Gastroesophageal sphincter (tissue), 3 donors: ENCODE measurements around the gene RALGPS1.

Experiments used
- CTCF ChIP-seq, 4 experiments: fragments of 200-600 bp in 2 of 4; fragments of 450-650 bp in 2 of 4; sonication (generic) in 1 of 4; IDR thresholded peaks; one replicate each; pipeline ENCODE4 v1.5.1; 2017 to 2019; ENCODE audit warnings: antibody characterized with exemption in 4 of 4, mild to moderate bottlenecking in 2 of 4, moderate library complexity in 2 of 4
- POLR2A ChIP-seq, 2 donors: fragments of 450-650 bp; IDR thresholded peaks; one replicate each; pipeline ENCODE4 v1.6.1; 2017; ENCODE audit warnings: antibody characterized with exemption in 2 of 2, mild to moderate bottlenecking in 2 of 2, moderate library complexity in 1 of 2
- POLR2AphosphoS5 ChIP-seq: sonication (generic); formaldehyde crosslinking; IDR thresholded peaks from one replicate; pipeline ENCODE4 v1.6.1; 2017; ENCODE audit warnings: antibody characterized with exemption

- TF ChIP-seq CTCF (IDR thresholded peaks at IDR 0.05) (no peak), POLR2A (IDR thresholded peaks at IDR 0.05) (no peak), POLR2AphosphoS5 (no peak)
Measured at GRCh38 chr9:127129718-127130085, 215.1 kb downstream of the RALGPS1 start.
